ENCODE results near the gene UBAC2.

- TF ChIP-seq CTCF (conservative IDR thresholded peaks at IDR 0.05) (no peak), ZFX (IDR thresholded peaks at IDR 0.05) (no peak)
These were observed 127.1 kb downstream of the UBAC2 start for GRCh38 chr13:99327761-99328160.
